ENCODE data around the gene KCNJ6. TPM values are rescaled to one million over a fixed set of nuclear protein-coding genes. Genes with fewer than 3 reads are reported as not detected.

The KCNJ6 gene
- total and polyA plus RNA-seq, 9 of the 15 experiments (the other 6 are each of a cell fraction or from before 2014, with no cell fraction given), result 0.06 to 0.21 (median 0.13) TPM; not detected in 1

DNA sequence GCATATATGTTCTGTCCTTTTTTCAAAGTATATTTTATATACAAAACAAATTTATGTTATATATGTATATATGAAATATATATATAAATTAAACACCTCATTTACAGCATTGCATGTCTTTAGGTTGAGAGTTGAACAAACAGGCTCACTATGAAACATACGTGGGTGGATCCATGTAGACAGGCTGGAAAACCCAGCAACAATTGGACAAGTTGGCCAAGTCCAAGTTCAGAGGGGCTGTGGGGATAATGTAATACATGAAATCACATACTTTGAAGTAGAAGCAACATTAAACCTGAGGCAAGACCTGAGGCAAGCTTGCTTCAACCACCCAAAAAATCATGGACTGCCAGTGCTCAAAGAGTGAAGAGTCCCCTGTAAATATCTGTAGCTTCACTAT lies 39.7 kb downstream of the KCNJ6 start:
- ATAC-seq, result no peak
- DNase-seq (ENCODE audit: extremely low read depth in 1 of 4, low spot score in 3 of 4), result no peak
- BruUV-seq (replicated peaks), result no TSS peak
- TF ChIP-seq ZFX (CRISPR knock-in tag; IDR thresholded peaks at IDR 0.05), result no peak
- TF ChIP-seq TRIM24 (IDR thresholded peaks at IDR 0.05), result no peak
- TF ChIP-seq, protein P1, sequence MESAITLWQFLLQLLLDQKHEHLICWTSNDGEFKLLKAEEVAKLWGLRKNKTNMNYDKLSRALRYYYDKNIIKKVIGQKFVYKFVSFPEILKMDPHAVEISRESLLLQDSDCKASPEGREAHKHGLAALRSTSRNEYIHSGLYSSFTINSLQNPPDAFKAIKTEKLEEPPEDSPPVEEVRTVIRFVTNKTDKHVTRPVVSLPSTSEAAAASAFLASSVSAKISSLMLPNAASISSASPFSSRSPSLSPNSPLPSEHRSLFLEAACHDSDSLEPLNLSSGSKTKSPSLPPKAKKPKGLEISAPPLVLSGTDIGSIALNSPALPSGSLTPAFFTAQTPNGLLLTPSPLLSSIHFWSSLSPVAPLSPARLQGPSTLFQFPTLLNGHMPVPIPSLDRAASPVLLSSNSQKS (CRISPR knock-in tag; IDR thresholded peaks at IDR 0.05), result no peak
- no peak for TF ChIP-seq SREBF2 (CRISPR knock-in tag; IDR thresholded peaks at IDR 0.05)
- no peak for TF ChIP-seq MYC (IDR thresholded peaks at IDR 0.05; ENCODE audit: low read depth, low read length)
- no peak for TF ChIP-seq MYC (CRISPR knock-in tag; IDR thresholded peaks at IDR 0.05; ENCODE audit: borderline replicate concordance, low read depth)
- no peak for FAIRE-seq
- intact Hi-C loops (cut with micrococcal nuclease), result no loop called here
- no peak overlapping the region for H3K27ac ChIP-seq (ENCODE audit: extremely low read depth, low read depth, low read length)
- no peaks in the 10 kb centered on the region for H3K9me1 ChIP-seq (ENCODE audit: control insufficient read depth, insufficient read depth, low read length)
- H2AFZ ChIP-seq (ENCODE audit: low read depth, low read length), result no peak overlapping the region
- no peak overlapping the region for H3K9ac ChIP-seq (ENCODE audit: insufficient read depth in 1 of 2, low read depth in 2 of 2, low read length in 2 of 2)
- H3K4me1 ChIP-seq (replicated peaks in 1 of 2; ENCODE audit: control insufficient read depth in 2 of 2, insufficient read depth in 2 of 2, low read length in 2 of 2), result no peaks in the 10 kb centered on the region
- no peaks in the 10 kb centered on the region for H4K20me1 ChIP-seq (replicated peaks; ENCODE audit: control insufficient read depth, insufficient read depth, low read length)
- no peak overlapping the region for H3K4me3 ChIP-seq
- ChIA-PET CTCF (ENCODE audit: low intra/inter-chr PET ratio) (no interaction called here), POLR2A (interaction anchor here (0.7 kb wide), 1 partner anchor 242 kb away, joined by 3 read pairs; no protein-coding TSS in a partner anchor)
- no peaks in the 10 kb centered on the region for H3K9me3 ChIP-seq (replicated peaks; ENCODE audit: control insufficient read depth, insufficient read depth, low read depth, low read length)
- no peaks in the 10 kb centered on the region for H3K79me2 ChIP-seq (ENCODE audit: control insufficient read depth, insufficient read depth, low read length)
- 0% methylated on average over 1 of the region's 1 CpG for WGBS (ENCODE audit: insufficient coverage, low coverage, missing lambda C conversion rate)
- no peaks in the 10 kb centered on the region for H3K36me3 ChIP-seq (ENCODE audit: control insufficient read depth, insufficient read depth, low read length)
- peaks cover 0 to 13% of the 10 kb centered on the region in 2 experiments; a peak in 4 of 5 replicates for H3K27me3 ChIP-seq (ENCODE audit: control insufficient read depth in 2 of 2, insufficient read depth in 2 of 2, low read length in 2 of 2)
- in situ Hi-C loops (cut with MboI), result no loop called here
- H3K4me2 ChIP-seq (ENCODE audit: insufficient read depth, low read length), result no peak overlapping the region

Data from K562 (cell line).